Thyroid gland (tissue), 4 donors: ENCODE data around the gene MYOZ3. TPM values are rescaled to one million over a fixed set of nuclear protein-coding genes. Genes with fewer than 3 reads are reported as not detected.

Experiments
- DNase-seq, 2 donors: peaks; one replicate each; pipeline ENCODE4 v3.0.0-alpha.2; 2019
- H3K27ac ChIP-seq, 3 donors: fragments of 200-600 bp; sonication (generic); 1 replicate in 2 of 3; 2 replicates in 1 of 3; pipeline ENCODE4 v1.5.1; 2016 to 2019; ENCODE audit warnings: mild to moderate bottlenecking in 1 of 3, moderate library complexity in 1 of 3
- H3K27me3 ChIP-seq: fragments of 200-600 bp; sonication (generic); one replicate; pipeline ENCODE4 v1.5.1; 2019
- H3K36me3 ChIP-seq, 2 donors: fragments of 200-600 bp; sonication (generic); one replicate each; pipeline ENCODE4 v1.5.1; 2016 to 2019
- H3K4me1 ChIP-seq, 2 donors: fragments of 200-600 bp; sonication (generic); one replicate each; pipeline ENCODE4 v1.5.1; 2017 to 2019
- H3K4me3 ChIP-seq, 3 donors: fragments of 200-600 bp; sonication (generic); replicated peaks in 1 of 3; 1 replicate in 2 of 3; 2 replicates in 1 of 3; pipeline ENCODE4 v1.5.1; 2016; ENCODE audit warnings: mild to moderate bottlenecking in 1 of 3
- H3K9me3 ChIP-seq: fragments of 200-600 bp; sonication (generic); one replicate; pipeline ENCODE4 v1.5.1; 2017
- CTCF ChIP-seq, 6 experiments: fragments of 200-600 bp in 3 of 6; fragments of 450-650 bp in 3 of 6; sonication (generic) in 3 of 6; IDR thresholded peaks; one replicate each; pipeline ENCODE4 v1.5.1; 2016 to 2019; ENCODE audit warnings: antibody characterized with exemption in 6 of 6, mild to moderate bottlenecking in 2 of 6, inconsistent platforms in 1 of 6, moderate library complexity in 1 of 6
- POLR2A ChIP-seq, 2 donors: fragments of 450-650 bp; IDR thresholded peaks; one replicate each; pipeline ENCODE4 v1.6.1; 2017; ENCODE audit warnings: antibody characterized with exemption in 2 of 2, mild to moderate bottlenecking in 2 of 2, moderate library complexity in 1 of 2
- WGBS, 2 donors: methylation state at CpG; one replicate each; pipeline ENCODE4 v1.1.5; 2017; 5-methylcytosine and 5-hydroxymethylcytosine counted together
- intact Hi-C: fragments of 100-400 bp; cut with DNase I; formaldehyde crosslinking; loops from one replicate; pipeline ENCODE4 v1.15.1; 2023
- total RNA-seq, 4 donors: library from RNA; depleted of rRNA; stranded (reverse); fragments of >200 nt; gene quantifications; one replicate each; pipeline ENCODE4 v1.2.3, GENCODE V29; 2016

Gene MYOZ3
- total RNA-seq, 4 donors from 2014 or later = 0.11 to 0.29 (median 0.13) TPM; not detected in 1

GRCh38 chr5:150647275-150648251, 13.5 kb upstream of the MYOZ3 start:
- Histone ChIP-seq H3K4me1 (peaks cover 23 to 47% of the 10 kb centered on the region in 2 donors), H3K27ac (peak overlapping the region in 2 of 3 donors; percentile 43 to 50)
- peak; percentile 89 to 93 for DNase-seq

GRCh38 chr5:150648294-150649107, 12.6 kb upstream of the MYOZ3 start:
- DNase-seq = no peak
- WGBS, 2 donors = 95 to 97% methylated on average over 6 to 13 of the region's 16 CpGs
- H3K36me3 ChIP-seq = peaks cover 5 to 14% of the 10 kb centered on the region in 2 donors
- intact Hi-C loops = no loop called here
- TF ChIP-seq CTCF (IDR thresholded peaks at IDR 0.05) (no peak), POLR2A (IDR thresholded peaks at IDR 0.05) (no peak)
- peaks cover 14 to 40% of the 10 kb centered on the region in 2 donors for H3K4me1 ChIP-seq
- peak overlapping the region in 2 of 3 donors; percentile 43 to 50 for H3K27ac ChIP-seq
- H3K27me3 ChIP-seq = no peaks in the 10 kb centered on the region
- no peak overlapping the region for H3K4me3 ChIP-seq
- H3K9me3 ChIP-seq = no peaks in the 10 kb centered on the region

More at GRCh38 chr5:150647275-150648251, 13.5 kb upstream of the MYOZ3 start:
- WGBS, 2 donors = 37 to 42% methylated on average over 21 to 23 of the region's 25 CpGs
- no peaks in the 10 kb centered on the region for H3K27me3 ChIP-seq
- no peak overlapping the region for H3K4me3 ChIP-seq
- TF ChIP-seq CTCF (IDR thresholded peaks at IDR 0.05) (no peak), POLR2A (IDR thresholded peaks at IDR 0.05) (no peak)
- intact Hi-C loops = no loop called here
- no peaks in the 10 kb centered on the region for H3K9me3 ChIP-seq
- H3K36me3 ChIP-seq = peaks cover 5 to 14% of the 10 kb centered on the region in 2 donors

- Histone ChIP-seq H3K9me3 (no peaks in the 10 kb centered on the region), H3K36me3 (peaks cover 5 to 14% of the 10 kb centered on the region in 2 donors), H3K4me1 (peaks cover 11 to 31% of the 10 kb centered on the region in 2 donors), H3K27me3 (no peaks in the 10 kb centered on the region), H3K27ac (no peak overlapping the region), H3K4me3 (no peak overlapping the region)
- DNase-seq = no peak
- TF ChIP-seq CTCF (IDR thresholded peaks at IDR 0.05) (no peak), POLR2A (IDR thresholded peaks at IDR 0.05) (no peak)
- intact Hi-C loops = loop anchor here (5.0 kb wide), 1 partner anchor 77 kb away; no protein-coding TSS in a partner anchor
- 94 to 95% methylated on average over 36 of the region's 46 CpGs for WGBS, 2 donors
Observed at GRCh38 chr5:150649108-150650020, 11.7 kb upstream of the MYOZ3 start.

GRCh38 chr5:150650021-150651006, 10.7 kb upstream of the MYOZ3 start:
- peaks cover 5 to 14% of the 10 kb centered on the region in 2 donors for H3K36me3 ChIP-seq
- WGBS, 2 donors = 89 to 92% methylated on average over 33 to 36 of the region's 38 CpGs

More at GRCh38 chr5:150650021-150651006, 10.7 kb upstream of the MYOZ3 start:
- no peak overlapping the region for H3K4me3 ChIP-seq
- H3K4me1 ChIP-seq = peaks cover 7 to 22% of the 10 kb centered on the region in 2 donors
- DNase-seq = no peak
- H3K27ac ChIP-seq = no peak overlapping the region
- H3K9me3 ChIP-seq = no peaks in the 10 kb centered on the region
- TF ChIP-seq POLR2A (IDR thresholded peaks at IDR 0.05) (no peak), CTCF (IDR thresholded peaks at IDR 0.05) (no peak)
- H3K27me3 ChIP-seq = no peaks in the 10 kb centered on the region
- intact Hi-C loops = loop anchor here (5.0 kb wide), 1 partner anchor 78 kb away; no protein-coding TSS in a partner anchor
